ENCODE results near the gene KLHL29. TPM values are rescaled to one million over a fixed set of nuclear protein-coding genes. Genes with fewer than 3 reads are reported as not detected.
A peak's percentile ranks its signal among the peaks of the same experiment; 100 is the strongest.

Gene KLHL29
- polyA plus RNA-seq, 6 donors from 2014 or later, result 0.08 to 0.50 (median 0.28) TPM; not detected in 2

DNA sequence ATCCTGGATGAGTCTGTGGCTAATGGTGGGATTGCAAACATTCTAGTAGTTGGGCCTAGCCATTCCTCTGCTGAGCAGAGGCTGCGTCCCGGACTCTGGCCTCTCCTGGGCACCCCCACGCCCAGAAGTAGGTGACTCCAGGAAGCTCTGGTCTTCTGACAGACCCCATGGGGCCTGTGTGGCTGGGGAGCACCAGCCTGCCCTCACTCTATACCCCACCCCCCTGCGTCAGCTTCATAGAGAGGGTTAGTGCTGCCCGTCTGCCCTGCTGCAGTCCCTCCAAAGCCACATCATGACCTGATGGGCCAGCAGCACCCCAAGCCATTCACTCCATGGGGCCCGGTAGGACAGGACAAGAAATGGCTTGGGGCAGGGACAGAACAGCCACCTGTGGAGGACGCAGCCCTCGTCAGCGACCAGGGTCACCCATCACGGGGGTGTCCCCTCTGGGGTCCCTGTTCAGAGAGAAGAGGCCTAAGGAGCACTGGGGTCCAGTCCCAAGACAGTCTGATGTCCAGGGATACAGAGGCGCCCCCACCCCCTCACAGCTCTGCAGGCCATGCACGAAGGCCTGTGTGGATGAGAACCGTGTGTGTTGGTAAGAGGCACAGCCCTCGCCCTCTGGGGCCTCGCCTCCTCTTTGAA lies 303.6 kb downstream of the KLHL29 start:
- H3K4me3 Mint-ChIP-seq, result no peak overlapping the region
- H3K27me3 Mint-ChIP-seq, result no peaks in the 10 kb centered on the region
- no peaks in the 10 kb centered on the region for H3K9me3 Mint-ChIP-seq
- H3K27ac Mint-ChIP-seq, result no peak overlapping the region
- ATAC-seq (ENCODE audit: low read depth in 2 of 2), result no peak
- no peak for DNase-seq
- no peaks in the 10 kb centered on the region for H3K36me3 Mint-ChIP-seq
- H3K4me1 Mint-ChIP-seq, result peaks cover 0 to 11% (median 0%) of the 10 kb centered on the region in 3 donors

DNA sequence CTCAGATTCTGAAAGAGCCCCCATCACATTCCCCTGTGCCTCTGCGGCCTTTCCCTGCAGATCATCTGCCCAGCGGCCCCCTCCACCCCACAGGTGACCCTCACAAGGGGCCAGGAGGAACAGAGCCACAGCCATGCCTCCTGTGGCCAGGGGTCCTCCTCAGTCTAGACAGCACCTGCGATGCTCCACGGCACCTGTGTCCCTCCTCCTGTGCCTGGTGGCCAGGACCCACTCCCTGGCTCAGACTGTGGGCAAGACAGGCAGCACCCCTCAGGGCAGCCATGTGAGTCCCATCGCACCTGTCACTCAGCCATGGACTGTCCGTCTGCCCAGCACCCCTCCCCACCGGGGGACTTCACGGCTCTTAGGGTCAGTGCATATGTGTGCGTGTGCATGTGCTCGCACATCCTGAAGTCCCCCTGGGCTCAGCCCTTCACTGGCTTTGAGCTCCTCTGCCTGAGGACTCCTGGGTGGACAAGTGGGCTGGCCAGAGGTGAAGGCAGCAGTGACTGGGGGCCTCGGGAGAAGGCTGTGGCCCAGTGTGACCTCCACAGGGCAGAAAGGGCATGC lies 304.2 kb downstream of the KLHL29 start:
- Mint-ChIP-seq H3K9me3 (no peaks in the 10 kb centered on the region), H3K4me1 (peaks cover 0 to 11% (median 0%) of the 10 kb centered on the region in 3 donors), H3K4me3 (no peak overlapping the region), H3K27me3 (no peaks in the 10 kb centered on the region), H3K27ac (no peak overlapping the region), H3K36me3 (no peaks in the 10 kb centered on the region)
- DNase-seq, result no peak
- ATAC-seq (ENCODE audit: low read depth in 2 of 2), result no peak

DNA sequence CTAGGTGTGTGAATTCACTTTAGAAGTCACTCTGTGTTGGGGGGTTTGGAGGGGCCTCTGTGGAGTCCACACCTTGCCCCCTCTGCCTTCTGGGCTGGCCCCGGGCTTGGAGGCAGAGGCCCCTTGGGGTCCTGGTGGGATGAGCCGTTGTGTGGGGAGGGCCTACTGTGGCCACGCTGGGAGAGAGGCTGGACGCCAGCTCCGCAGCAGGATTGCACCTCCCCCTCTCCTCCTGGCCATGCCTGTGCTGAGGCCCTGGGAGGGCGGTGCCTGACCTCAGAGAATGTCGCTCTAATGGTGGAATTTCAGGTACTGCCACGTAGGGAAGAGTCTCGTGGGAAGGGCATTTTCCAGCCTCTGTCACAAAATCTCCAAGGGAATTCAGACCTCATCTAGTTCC lies 304.9 kb downstream of the KLHL29 start:
- no peak overlapping the region for H3K4me3 Mint-ChIP-seq
- ATAC-seq (ENCODE audit: low read depth in 2 of 2) (no peak), DNase-seq (no peak)
- H3K27me3 Mint-ChIP-seq, result no peaks in the 10 kb centered on the region
- no peak overlapping the region for H3K27ac Mint-ChIP-seq
- H3K9me3 Mint-ChIP-seq, result no peaks in the 10 kb centered on the region
- no peaks in the 10 kb centered on the region for H3K36me3 Mint-ChIP-seq
- peaks cover 0 to 5% (median 0%) of the 10 kb centered on the region in 3 donors for H3K4me1 Mint-ChIP-seq

DNA sequence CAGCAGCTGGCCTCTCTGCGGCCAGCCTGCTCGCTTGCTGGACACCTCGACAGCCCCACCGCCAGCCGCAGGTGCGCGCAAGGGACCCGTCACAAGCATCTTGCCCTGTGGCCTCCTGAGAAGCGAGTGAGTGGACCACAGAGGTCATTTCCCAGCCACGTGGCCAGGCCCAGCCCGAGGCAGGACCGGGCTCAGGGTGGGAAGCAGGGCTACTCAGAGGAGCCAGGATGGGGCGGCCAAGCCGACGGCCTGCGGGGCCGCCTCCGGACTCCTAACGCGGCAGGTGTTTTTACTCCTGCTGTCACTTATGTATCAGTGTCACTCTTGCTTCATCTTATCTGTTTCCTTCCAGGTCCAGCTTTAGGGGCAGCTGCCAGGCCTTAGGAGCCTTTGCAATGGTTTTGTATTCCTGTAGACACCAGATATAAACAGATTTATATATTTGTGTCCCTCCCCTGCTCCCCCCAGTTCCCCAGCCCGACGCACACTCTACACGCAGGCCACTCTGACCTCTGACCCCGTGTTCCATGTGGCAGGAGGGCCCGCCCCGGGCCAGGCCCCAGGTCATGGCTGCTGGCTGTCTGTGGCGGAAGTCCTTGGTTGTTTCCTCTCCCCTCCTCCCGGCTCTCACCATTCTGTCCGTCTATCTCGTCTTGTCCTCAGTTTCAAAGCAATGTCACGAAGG lies 305.6 kb downstream of the KLHL29 start:
- no peak for DNase-seq
- H3K36me3 Mint-ChIP-seq, result no peaks in the 10 kb centered on the region
- no peak for ATAC-seq (ENCODE audit: low read depth in 2 of 2)
- H3K27ac Mint-ChIP-seq, result no peak overlapping the region
- no peak overlapping the region for H3K4me3 Mint-ChIP-seq
- no peaks in the 10 kb centered on the region for H3K9me3 Mint-ChIP-seq
- H3K4me1 Mint-ChIP-seq, result no peaks in the 10 kb centered on the region
- H3K27me3 Mint-ChIP-seq, result no peaks in the 10 kb centered on the region

DNA sequence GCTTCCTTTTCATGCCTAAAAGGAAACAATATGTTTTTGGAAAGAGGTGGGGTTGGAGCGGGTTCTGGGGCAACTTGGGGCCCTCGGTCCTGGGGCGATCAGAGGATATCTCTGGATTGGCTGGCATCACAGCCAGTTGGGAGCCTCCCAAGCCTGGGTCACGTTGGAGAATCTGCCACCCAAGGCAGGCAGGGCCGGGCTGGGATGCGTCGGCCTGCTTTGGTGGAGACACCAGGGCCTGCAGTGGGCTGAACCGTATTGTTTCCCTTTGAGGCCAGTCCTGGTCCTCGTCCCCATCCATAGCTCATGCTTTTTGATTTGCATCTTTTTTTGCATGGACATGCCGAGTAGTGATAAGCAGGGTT lies 306.1 kb downstream of the KLHL29 start:
- no peak overlapping the region for H3K27ac Mint-ChIP-seq
- no peak overlapping the region for H3K4me3 Mint-ChIP-seq
- H3K27me3 Mint-ChIP-seq, result no peaks in the 10 kb centered on the region

DNA sequence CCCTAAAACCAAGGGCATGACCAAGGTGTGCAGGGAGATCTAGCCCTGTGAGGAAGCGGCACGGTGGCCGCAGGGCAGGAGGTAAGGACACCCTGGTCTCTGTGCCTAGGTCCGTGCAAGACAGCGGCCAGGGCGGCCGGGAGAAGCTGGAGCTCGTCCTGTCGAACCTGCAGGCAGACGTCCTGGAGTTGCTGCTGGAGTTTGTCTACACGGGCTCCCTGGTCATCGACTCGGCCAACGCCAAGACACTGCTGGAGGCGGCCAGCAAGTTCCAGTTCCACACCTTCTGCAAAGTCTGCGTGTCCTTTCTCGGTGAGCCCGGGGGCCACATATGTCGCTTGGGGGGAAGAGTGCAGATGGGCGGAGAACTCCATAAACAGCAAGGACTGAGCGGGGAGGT lies 306.6 kb downstream of the KLHL29 start:
- no peaks in the 10 kb centered on the region for H3K27me3 Mint-ChIP-seq
- DNase-seq (no peak), ATAC-seq (ENCODE audit: low read depth in 2 of 2) (no peak)
- peak overlapping the region in 1 of 6 donors; percentile 87 for H3K27ac Mint-ChIP-seq
- H3K4me1 Mint-ChIP-seq, result no peaks in the 10 kb centered on the region
- no peaks in the 10 kb centered on the region for H3K36me3 Mint-ChIP-seq
- no peaks in the 10 kb centered on the region for H3K9me3 Mint-ChIP-seq
- H3K4me3 Mint-ChIP-seq, result no peak overlapping the region

More for the DNA sequence above, 306.1 kb downstream of the KLHL29 start:
- Mint-ChIP-seq H3K36me3 (no peaks in the 10 kb centered on the region), H3K9me3 (no peaks in the 10 kb centered on the region), H3K4me1 (no peaks in the 10 kb centered on the region)
- no peak for ATAC-seq (ENCODE audit: low read depth in 2 of 2)
- no peak for DNase-seq

DNA sequence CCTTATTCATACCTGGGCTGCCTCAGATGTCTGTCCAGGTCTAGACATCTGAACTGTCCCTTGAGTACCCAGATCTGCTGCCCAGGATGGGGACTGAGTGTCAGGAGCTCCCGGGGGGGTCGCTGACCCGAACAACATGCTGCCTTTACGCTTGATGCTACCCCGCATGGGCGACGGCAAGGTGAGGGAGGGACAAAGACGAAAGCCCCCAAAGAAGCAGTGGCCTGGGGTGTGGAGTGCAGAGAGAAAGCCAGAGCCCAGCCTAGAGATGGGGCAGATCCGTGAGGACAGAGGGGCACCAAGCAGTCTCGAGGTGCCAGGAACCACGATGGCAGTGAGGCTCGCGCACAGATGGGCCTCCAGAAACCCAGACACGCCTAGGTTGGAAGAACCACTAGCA lies 307.3 kb downstream of the KLHL29 start:
- Mint-ChIP-seq H3K4me3 (no peak overlapping the region), H3K27me3 (no peaks in the 10 kb centered on the region), H3K4me1 (no peaks in the 10 kb centered on the region), H3K27ac (no peak overlapping the region), H3K9me3 (no peaks in the 10 kb centered on the region), H3K36me3 (no peaks in the 10 kb centered on the region)
- DNase-seq (no peak), ATAC-seq (ENCODE audit: low read depth in 2 of 2) (no peak)

DNA sequence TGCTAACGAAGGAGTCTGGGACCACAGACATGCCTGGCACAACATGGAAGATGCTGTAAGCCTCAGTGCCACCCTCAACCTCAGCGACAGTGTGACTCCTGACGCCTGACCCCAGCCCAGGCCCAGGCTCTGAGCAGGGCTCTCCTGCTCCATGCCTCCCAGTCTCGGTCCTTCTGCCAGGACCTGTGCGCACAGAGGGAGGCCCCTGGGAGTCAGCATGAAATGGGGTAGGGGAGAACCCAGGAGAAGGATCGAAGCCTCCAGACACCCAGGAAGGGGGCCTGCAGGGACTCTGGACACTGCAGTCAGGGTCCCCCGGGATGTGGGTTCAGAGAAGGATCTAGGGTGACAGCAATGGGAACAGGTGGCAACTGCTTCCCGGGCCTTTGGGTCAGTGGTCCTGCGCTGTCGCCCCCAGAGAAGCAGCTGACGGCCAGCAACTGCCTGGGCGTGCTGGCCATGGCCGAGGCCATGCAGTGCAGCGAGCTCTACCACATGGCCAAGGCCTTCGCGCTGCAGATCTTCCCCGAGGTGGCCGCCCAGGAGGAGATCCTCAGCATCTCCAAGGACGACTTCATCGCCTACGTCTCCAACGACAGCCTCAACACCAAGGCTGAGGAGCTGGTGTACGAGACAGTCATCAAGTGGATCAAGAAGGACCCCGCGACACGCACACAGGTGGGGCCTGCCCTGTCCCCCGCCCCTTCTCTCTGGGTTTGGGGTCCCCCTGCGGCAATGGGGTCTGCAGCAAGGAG lies 308.0 kb downstream of the KLHL29 start:
- no peak for ATAC-seq (ENCODE audit: low read depth in 2 of 2)
- H3K4me1 Mint-ChIP-seq, result no peaks in the 10 kb centered on the region
- H3K4me3 Mint-ChIP-seq, result no peak overlapping the region
- peak overlapping the region in 1 of 6 donors; percentile 64 for H3K27ac Mint-ChIP-seq
- H3K9me3 Mint-ChIP-seq, result no peaks in the 10 kb centered on the region
- H3K36me3 Mint-ChIP-seq, result no peaks in the 10 kb centered on the region
- no peaks in the 10 kb centered on the region for H3K27me3 Mint-ChIP-seq
- no peak for DNase-seq

DNA sequence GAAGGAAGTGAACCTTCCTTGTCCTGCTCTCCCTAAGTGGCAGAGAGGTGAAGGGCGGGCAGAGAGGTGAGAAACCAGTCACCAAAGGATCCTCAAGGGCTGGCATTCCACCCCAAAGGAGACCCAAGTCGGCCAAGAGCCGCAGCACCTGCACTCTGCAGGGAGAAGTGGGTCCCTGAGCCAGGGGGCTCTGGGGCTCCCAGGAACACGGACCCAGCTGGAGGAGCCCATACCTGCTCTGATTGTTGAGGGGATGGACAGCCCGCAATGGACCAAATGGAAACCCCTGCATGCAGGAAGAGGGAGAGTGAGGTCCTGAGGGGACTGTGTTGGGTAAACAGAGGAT lies 308.6 kb downstream of the KLHL29 start:
- no peaks in the 10 kb centered on the region for H3K36me3 Mint-ChIP-seq
- H3K27me3 Mint-ChIP-seq, result no peaks in the 10 kb centered on the region
- no peaks in the 10 kb centered on the region for H3K4me1 Mint-ChIP-seq
- ATAC-seq (ENCODE audit: low read depth in 2 of 2) (no peak), DNase-seq (no peak)
- no peaks in the 10 kb centered on the region for H3K9me3 Mint-ChIP-seq
- H3K4me3 Mint-ChIP-seq, result no peak overlapping the region
- peak overlapping the region in 1 of 6 donors; percentile 72 for H3K27ac Mint-ChIP-seq

DNA sequence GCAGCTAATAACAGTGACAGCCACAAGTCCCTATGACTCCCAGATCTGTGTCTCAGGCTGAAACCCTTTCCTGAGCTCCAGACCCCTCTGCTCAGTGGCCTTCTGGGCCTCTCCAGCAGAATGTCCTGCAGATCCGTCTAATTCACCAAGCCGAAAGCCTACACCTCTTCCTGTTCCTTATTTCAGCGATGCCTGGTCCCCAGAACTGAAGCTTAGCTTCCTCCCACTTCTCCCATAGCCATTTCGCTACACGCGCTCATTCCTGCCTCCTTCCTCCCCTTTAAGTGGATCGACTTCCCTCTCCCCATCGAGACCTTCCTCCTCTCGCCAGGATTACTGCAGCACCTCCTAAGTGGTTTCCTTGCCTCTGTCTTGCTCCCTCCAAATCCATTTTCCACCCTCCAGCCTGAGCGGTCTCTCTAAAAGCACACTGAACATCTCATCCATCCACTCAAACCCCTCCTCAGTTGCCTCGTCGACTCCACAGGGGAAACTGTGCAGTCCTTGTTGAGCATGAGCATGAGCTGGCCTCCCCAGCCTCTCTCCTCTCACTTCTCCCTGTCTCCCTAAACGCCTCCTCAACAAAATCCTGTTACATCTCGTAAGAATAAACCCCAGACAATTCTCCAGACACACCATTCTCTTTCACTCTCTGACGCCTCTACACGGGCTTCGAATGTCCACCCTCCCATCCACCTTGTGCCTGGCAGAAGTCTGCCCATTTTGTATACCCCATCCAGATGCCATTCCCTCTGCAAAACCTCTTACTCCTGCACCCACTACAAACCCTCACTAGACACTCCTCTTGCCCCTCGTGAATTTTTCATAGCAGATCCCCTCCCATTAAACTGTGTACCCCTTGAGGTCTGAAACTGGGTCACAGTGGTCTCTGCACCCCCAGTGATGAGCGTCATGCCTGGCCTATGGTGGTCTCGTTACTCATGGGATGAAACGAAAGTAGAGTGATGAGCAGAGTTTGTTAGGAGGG lies 309.4 kb downstream of the KLHL29 start:
- ATAC-seq (ENCODE audit: low read depth in 2 of 2) (no peak), DNase-seq (no peak)
- Mint-ChIP-seq H3K4me3 (no peak overlapping the region), H3K27me3 (no peaks in the 10 kb centered on the region), H3K27ac (peak overlapping the region in 2 of 6 donors; percentile 3 to 56), H3K36me3 (peaks cover 0 to under 1% of the 10 kb centered on the region in 2 donors), H3K9me3 (no peaks in the 10 kb centered on the region), H3K4me1 (peaks cover 0 to under 1% (median 0%) of the 10 kb centered on the region in 3 donors)

DNA sequence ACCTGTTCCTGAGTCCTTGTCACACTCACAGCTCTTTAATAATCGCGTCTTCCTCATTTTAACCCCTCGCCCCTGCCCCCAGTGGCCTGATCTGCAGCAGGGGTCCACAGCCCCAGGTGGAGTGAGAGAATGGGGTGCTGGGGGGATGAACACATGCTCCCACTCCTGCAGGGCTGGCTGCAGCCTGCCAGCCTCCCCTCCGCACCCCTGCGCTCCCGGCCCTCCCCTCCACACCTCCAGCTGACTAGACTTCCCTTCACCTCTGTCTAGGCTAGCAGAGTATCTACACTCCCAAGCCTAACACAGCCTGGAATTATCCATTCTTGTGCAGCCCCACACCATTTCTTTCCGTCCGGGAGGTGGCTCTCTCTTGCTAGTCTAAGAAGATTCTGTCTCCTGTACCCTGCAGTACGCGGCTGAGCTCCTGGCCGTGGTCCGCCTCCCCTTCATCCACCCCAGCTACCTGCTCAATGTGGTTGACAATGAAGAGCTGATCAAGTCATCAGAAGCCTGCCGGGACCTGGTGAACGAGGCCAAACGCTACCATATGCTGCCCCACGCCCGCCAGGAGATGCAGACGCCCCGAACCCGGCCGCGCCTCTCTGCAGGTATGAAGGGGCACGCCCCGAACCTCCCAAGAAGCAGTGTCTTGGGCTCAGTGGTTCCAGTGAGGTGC lies 310.4 kb downstream of the KLHL29 start:
- ATAC-seq (ENCODE audit: low read depth in 2 of 2) (no peak), DNase-seq (no peak)
- peak overlapping the region in 3 of 6 donors; percentile 21 to 76 (median 52) for H3K27ac Mint-ChIP-seq
- no peaks in the 10 kb centered on the region for H3K27me3 Mint-ChIP-seq
- peaks cover 0 to 3% (median 0%) of the 10 kb centered on the region in 3 donors for H3K4me1 Mint-ChIP-seq
- H3K9me3 Mint-ChIP-seq, result peaks cover 0 to 4% (median 0%) of the 10 kb centered on the region in 7 donors
- H3K36me3 Mint-ChIP-seq, result peaks cover 8% of the 10 kb centered on the region in 2 donors
- H3K4me3 Mint-ChIP-seq, result no peak overlapping the region

DNA sequence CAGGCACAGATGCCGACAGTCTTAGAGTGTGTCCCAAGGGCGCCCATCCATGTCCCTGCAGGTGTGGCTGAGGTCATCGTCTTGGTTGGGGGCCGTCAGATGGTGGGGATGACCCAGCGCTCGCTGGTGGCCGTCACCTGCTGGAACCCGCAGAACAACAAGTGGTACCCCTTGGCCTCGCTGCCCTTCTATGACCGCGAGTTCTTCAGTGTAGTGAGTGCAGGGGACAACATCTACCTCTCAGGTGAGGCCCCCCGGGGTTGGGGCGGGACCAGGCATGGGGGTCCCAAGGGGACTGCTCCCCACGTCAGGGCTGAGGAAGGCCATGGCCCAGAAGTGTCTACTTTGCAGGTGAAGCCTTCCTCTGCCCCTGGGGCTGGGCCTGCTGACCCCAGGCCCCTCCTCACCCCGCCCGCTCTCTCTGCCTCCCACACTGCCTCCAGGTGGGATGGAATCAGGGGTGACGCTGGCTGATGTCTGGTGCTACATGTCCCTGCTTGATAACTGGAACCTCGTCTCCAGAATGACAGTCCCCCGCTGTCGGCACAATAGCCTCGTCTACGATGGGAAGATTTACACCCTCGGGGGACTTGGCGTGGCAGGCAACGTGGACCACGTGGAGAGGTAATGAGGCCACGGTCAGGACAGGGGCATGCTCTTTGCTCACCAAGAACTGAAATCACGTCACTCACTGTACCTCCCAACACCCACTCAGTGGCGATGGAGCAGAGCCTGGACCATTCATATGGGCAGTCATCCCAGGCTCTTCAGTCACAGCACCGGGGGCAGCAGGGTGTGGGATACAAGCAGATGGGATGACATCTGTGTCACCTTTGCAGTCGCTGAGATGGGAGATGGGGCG lies 311.1 kb downstream of the KLHL29 start:
- Mint-ChIP-seq H3K27me3 (no peaks in the 10 kb centered on the region), H3K4me1 (peaks cover 0 to 3% (median 0%) of the 10 kb centered on the region in 3 donors), H3K4me3 (no peak overlapping the region), H3K9me3 (peaks cover 0 to 4% (median 0%) of the 10 kb centered on the region in 7 donors), H3K27ac (peak overlapping the region in 1 of 6 donors; percentile 21), H3K36me3 (peaks cover 8 to 13% of the 10 kb centered on the region in 2 donors)
- ATAC-seq (ENCODE audit: low read depth in 2 of 2) (no peak), DNase-seq (no peak)
